H9 (cell line): ENCODE results near the gene RSPH10B. TPM values are rescaled to one million over a fixed set of nuclear protein-coding genes. Genes with fewer than 3 reads are reported as not detected.
"Not testable (repeated sequence)": the region's sequence is repeated elsewhere in the genome, so short reads cannot be mapped to it uniquely, and the experiment has no call there.

Source experiments
- DNase-seq: peaks from one replicate; pipeline ENCODE4 v3.0.0-alpha.2; 2017
- H2AFZ ChIP-seq: one replicate; pipeline ENCODE4 v1.6.1; 2013; ENCODE audit warnings: mild to moderate bottlenecking, low read length, control low read depth, moderate library complexity
- H2AK5ac ChIP-seq: 2 replicates; pipeline ENCODE4 v1.6.1; 2013; ENCODE audit warnings: low read length, control low read depth, mixed read lengths; ENCODE audit not compliant: insufficient read length
- H2BK120ac ChIP-seq: one replicate; pipeline ENCODE4 v1.6.1; 2013; ENCODE audit warnings: low read depth, mild to moderate bottlenecking, low read length, control low read depth, inconsistent platforms; ENCODE audit not compliant: poor library complexity, severe bottlenecking
- H2BK12ac ChIP-seq: 2 replicates; pipeline ENCODE4 v1.6.1; 2013; ENCODE audit warnings: low read length, control low read depth, mixed read lengths, low read depth; ENCODE audit not compliant: insufficient read length
- H2BK15ac ChIP-seq: 2 replicates; pipeline ENCODE4 v1.6.1; 2013; ENCODE audit warnings: low read depth, low read length, control low read depth
- H2BK20ac ChIP-seq: one replicate; pipeline ENCODE4 v1.6.1; 2013; ENCODE audit warnings: low read depth, mild to moderate bottlenecking, low read length, control low read depth, inconsistent platforms; ENCODE audit not compliant: poor library complexity, severe bottlenecking
- H2BK5ac ChIP-seq: 2 replicates; pipeline ENCODE4 v1.6.1; 2013; ENCODE audit warnings: low read length, control low read depth, mixed read lengths; ENCODE audit not compliant: insufficient read length
- H3K14ac ChIP-seq: 2 replicates; pipeline ENCODE4 v1.6.1; 2013; ENCODE audit warnings: low read length, control low read depth; ENCODE audit not compliant: insufficient read depth
- H3K18ac ChIP-seq: 2 replicates; pipeline ENCODE4 v1.6.1; 2013; ENCODE audit warnings: low read depth, mild to moderate bottlenecking, mixed read lengths, low read length, control low read depth; ENCODE audit not compliant: insufficient read length
- H3K23ac ChIP-seq: 2 replicates; pipeline ENCODE4 v1.6.1; 2013; ENCODE audit warnings: low read length, control low read depth, mixed read lengths, low read depth; ENCODE audit not compliant: insufficient read length
- H3K23me2 ChIP-seq: 2 replicates; pipeline ENCODE4 v1.6.1; 2013; ENCODE audit warnings: low read depth, mild to moderate bottlenecking, mixed read lengths, low read length, control low read depth; ENCODE audit not compliant: insufficient read length, poor library complexity, severe bottlenecking
- H3K27ac ChIP-seq: 2 replicates; pipeline ENCODE4 v1.5.1; 2013; ENCODE audit warnings: low read length, control low read depth, mixed read lengths, low read depth; ENCODE audit not compliant: insufficient read length
- H3K27me3 ChIP-seq: 2 replicates; pipeline ENCODE4 v1.6.1; 2013; ENCODE audit warnings: low read length, control low read depth, inconsistent platforms; ENCODE audit not compliant: insufficient read depth
- H3K4ac ChIP-seq: 2 replicates; pipeline ENCODE4 v1.6.1; 2013; ENCODE audit warnings: low read depth, mild to moderate bottlenecking, control low read depth, inconsistent platforms, low read length, moderate library complexity
- H3K4me1 ChIP-seq: 2 replicates; pipeline ENCODE4 v1.6.1; 2013; ENCODE audit warnings: low read length, control low read depth, inconsistent platforms; ENCODE audit not compliant: insufficient read depth
- H3K4me2 ChIP-seq: 2 replicates; pipeline ENCODE4 v1.6.1; 2013; ENCODE audit warnings: low read length, control low read depth, mixed read lengths; ENCODE audit not compliant: insufficient read length, insufficient read depth
- H3K56ac ChIP-seq: 2 replicates; pipeline ENCODE4 v1.6.1; 2013; ENCODE audit warnings: low read depth, mild to moderate bottlenecking, mixed read lengths, low read length, control low read depth; ENCODE audit not compliant: insufficient read length
- H3K79me1 ChIP-seq: 2 replicates; pipeline ENCODE4 v1.6.1; 2013; ENCODE audit warnings: low read depth, mild to moderate bottlenecking, moderate library complexity, low read length, control low read depth, inconsistent platforms; ENCODE audit not compliant: insufficient read depth, poor library complexity, severe bottlenecking
- H3K79me2 ChIP-seq: 2 replicates; pipeline ENCODE4 v1.6.1; 2013; ENCODE audit warnings: low read length, control low read depth, inconsistent platforms; ENCODE audit not compliant: insufficient read depth
- H3K9ac ChIP-seq: 2 replicates; pipeline ENCODE4 v1.6.1; 2013; ENCODE audit warnings: low read length, control low read depth, mixed read lengths; ENCODE audit not compliant: insufficient read length; ENCODE audit errors: extremely low read depth
- H3K9me3 ChIP-seq: one replicate; pipeline ENCODE4 v1.6.1; 2013; ENCODE audit warnings: low read depth, low read length, inconsistent platforms; ENCODE audit not compliant: control insufficient read depth
- H3T11ph ChIP-seq: one replicate; pipeline ENCODE4 v1.6.1; 2013; ENCODE audit warnings: mild to moderate bottlenecking, low read length, control low read depth, inconsistent platforms
- H4K20me1 ChIP-seq: one replicate; pipeline ENCODE4 v1.6.1; 2013; ENCODE audit not compliant: control insufficient read depth, insufficient read length, insufficient read depth
- H4K5ac ChIP-seq: 2 replicates; pipeline ENCODE4 v1.6.1; 2013; ENCODE audit warnings: low read depth, mild to moderate bottlenecking, mixed read lengths, low read length, control low read depth; ENCODE audit not compliant: insufficient read length
- H4K8ac ChIP-seq: replicated peaks from 2 replicates; pipeline ENCODE4 v1.6.1; 2013; ENCODE audit warnings: low read length, control low read depth, mixed read lengths, low read depth; ENCODE audit not compliant: insufficient read length
- H4K91ac ChIP-seq: 2 replicates; pipeline ENCODE4 v1.6.1; 2013; ENCODE audit warnings: low read depth, mild to moderate bottlenecking, moderate library complexity, mixed read lengths, low read length, control low read depth; ENCODE audit not compliant: insufficient read length
- H3K27ac Mint-ChIP-seq, 3 experiments: 2 replicates in 2 of 3; 3 replicates in 1 of 3; pipeline ENCODE4 v1.8.0; 2020 to 2021; ENCODE audit warnings: mixed read lengths in 3 of 3, mild to moderate bottlenecking in 1 of 3, moderate library complexity in 1 of 3
- H3K27me3 Mint-ChIP-seq: 2 replicates; pipeline ENCODE4 v1.8.0; 2021; ENCODE audit warnings: low read depth, mild to moderate bottlenecking, moderate library complexity, mixed read lengths
- H3K36me3 Mint-ChIP-seq, 3 experiments: 2 replicates in 2 of 3; 3 replicates in 1 of 3; pipeline ENCODE4 v1.8.0; 2020 to 2021; ENCODE audit warnings: low read depth in 3 of 3, mixed read lengths in 3 of 3; ENCODE audit not compliant: insufficient read depth in 1 of 3
- H3K4me1 Mint-ChIP-seq, 2 experiments: 2 replicates each; pipeline ENCODE4 v1.8.0; 2020; ENCODE audit warnings: mixed read lengths in 2 of 2
- H3K4me3 Mint-ChIP-seq, 2 experiments: 2 replicates in 1 of 2; 3 replicates in 1 of 2; pipeline ENCODE4 v1.8.0; 2020 to 2021; ENCODE audit warnings: mild to moderate bottlenecking in 2 of 2, mixed read lengths in 2 of 2, moderate library complexity in 1 of 2
- H3K9me3 Mint-ChIP-seq, 2 experiments: 2 replicates in 1 of 2; 3 replicates in 1 of 2; pipeline ENCODE4 v1.8.0; 2020; ENCODE audit warnings: mild to moderate bottlenecking in 2 of 2, mixed read lengths in 2 of 2, moderate library complexity in 1 of 2
- WGBS: extraction: QIAGEN DNeasy Blood & Tissue Kit; methylation state at CpG from one replicate; pipeline ENCODE4 v1.1.7; 2013; ENCODE audit warnings: missing lambda C conversion rate, low lambda C conversion rate, mixed read lengths; ENCODE audit not compliant: insufficient read length; ENCODE audit errors: extremely low coverage; 5-methylcytosine and 5-hydroxymethylcytosine counted together
- total RNA-seq: library from RNA; stranded (reverse); gene quantifications from 2 replicates; pipeline ENCODE4 v1.2.1, GENCODE V29; 2021

The RSPH10B gene
- total RNA-seq, 1 experiment from 2014 or later: 0.63 TPM

GRCh38 chr7:5963810-5964209 is 6.7 kb downstream of the RSPH10B start:
- not testable (repeated sequence) for H3K79me2 ChIP-seq, H3K4me1 Mint-ChIP-seq, H2BK12ac ChIP-seq, H3K27me3 Mint-ChIP-seq, H3K4me2 ChIP-seq, H2AK5ac ChIP-seq, H3K18ac ChIP-seq, DNase-seq, H3K9me3 ChIP-seq, H2BK120ac ChIP-seq, H3K79me1 ChIP-seq, H3K14ac ChIP-seq, H3T11ph ChIP-seq, H3K9ac ChIP-seq, H3K4ac ChIP-seq, H3K9me3 Mint-ChIP-seq, H3K56ac ChIP-seq, H3K36me3 Mint-ChIP-seq, H2AFZ ChIP-seq, H3K4me1 ChIP-seq, H4K91ac ChIP-seq, H3K23me2 ChIP-seq, H4K8ac ChIP-seq, H2BK15ac ChIP-seq, H2BK5ac ChIP-seq, H3K27me3 ChIP-seq, H2BK20ac ChIP-seq, H4K5ac ChIP-seq, H3K4me3 Mint-ChIP-seq, H3K23ac ChIP-seq, H4K20me1 ChIP-seq, H3K27ac ChIP-seq, H3K27ac Mint-ChIP-seq
- no CpG with 5 or more reads among the region's 7 CpGs for WGBS

- not testable (repeated sequence) for H3K36me3 Mint-ChIP-seq, H3K4me3 Mint-ChIP-seq, H3K18ac ChIP-seq, H2BK20ac ChIP-seq, H4K91ac ChIP-seq, H4K5ac ChIP-seq, H3K27me3 Mint-ChIP-seq, H3K23me2 ChIP-seq, H2BK120ac ChIP-seq, H3K27me3 ChIP-seq, H3T11ph ChIP-seq, H3K4me2 ChIP-seq, H3K79me2 ChIP-seq, H2AK5ac ChIP-seq, H2AFZ ChIP-seq, H3K4me1 Mint-ChIP-seq, H4K8ac ChIP-seq, H4K20me1 ChIP-seq, DNase-seq, H3K79me1 ChIP-seq, H3K27ac Mint-ChIP-seq, H3K23ac ChIP-seq, H3K9me3 Mint-ChIP-seq, H2BK5ac ChIP-seq, H3K9me3 ChIP-seq, H2BK12ac ChIP-seq, H3K56ac ChIP-seq, H3K27ac ChIP-seq, H3K14ac ChIP-seq, H3K4ac ChIP-seq, H3K4me1 ChIP-seq, H3K9ac ChIP-seq, H2BK15ac ChIP-seq
- no CpG with 5 or more reads among the region's 13 CpGs for WGBS
Observed at GRCh38 chr7:5963205-5963604, 7.3 kb downstream of the RSPH10B start.
